DOHH2 (cell line): ENCODE results near the gene HTR6.

ENCODE experiments used
- EZH2phosphoT487 ChIP-seq: fragments of 200-600 bp; sonication (generic); IDR thresholded peaks from 2 replicates; pipeline ENCODE4 v1.6.1; 2017; ENCODE audit warnings: borderline replicate concordance, mild to moderate bottlenecking, antibody characterized with exemption, low read length, moderate library complexity, mixed read lengths
- TF ChIP-seq, protein P1 (sequence below): fragments of 200-600 bp; sonication (generic); IDR thresholded peaks from one replicate; pipeline ENCODE4 v1.5.1; 2014; ENCODE audit warnings: antibody characterized with exemption, mild to moderate bottlenecking, low read depth, low read length; ENCODE audit not compliant: poor library complexity, severe bottlenecking

DNA sequence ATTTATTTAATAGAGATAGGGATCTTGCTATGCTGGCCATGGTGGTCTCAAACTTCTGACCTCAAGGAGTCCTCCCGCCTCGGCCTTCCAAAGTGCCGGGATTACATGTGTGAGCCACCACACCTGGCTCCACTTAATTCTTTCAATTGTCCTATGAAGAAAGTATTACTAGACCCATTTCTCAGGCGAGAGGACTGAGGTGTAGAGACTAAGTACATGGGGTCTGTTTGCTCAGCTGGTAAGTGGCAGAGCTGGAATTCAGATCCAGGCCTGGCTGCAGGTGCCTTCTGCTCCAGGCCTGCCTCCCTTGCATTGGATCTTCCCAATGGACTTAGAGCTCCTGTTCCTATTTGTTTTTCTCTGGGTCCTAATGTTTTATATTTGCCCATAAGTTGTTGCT lies 55.5 kb downstream of the HTR6 start:
- TF ChIP-seq, protein P1, sequence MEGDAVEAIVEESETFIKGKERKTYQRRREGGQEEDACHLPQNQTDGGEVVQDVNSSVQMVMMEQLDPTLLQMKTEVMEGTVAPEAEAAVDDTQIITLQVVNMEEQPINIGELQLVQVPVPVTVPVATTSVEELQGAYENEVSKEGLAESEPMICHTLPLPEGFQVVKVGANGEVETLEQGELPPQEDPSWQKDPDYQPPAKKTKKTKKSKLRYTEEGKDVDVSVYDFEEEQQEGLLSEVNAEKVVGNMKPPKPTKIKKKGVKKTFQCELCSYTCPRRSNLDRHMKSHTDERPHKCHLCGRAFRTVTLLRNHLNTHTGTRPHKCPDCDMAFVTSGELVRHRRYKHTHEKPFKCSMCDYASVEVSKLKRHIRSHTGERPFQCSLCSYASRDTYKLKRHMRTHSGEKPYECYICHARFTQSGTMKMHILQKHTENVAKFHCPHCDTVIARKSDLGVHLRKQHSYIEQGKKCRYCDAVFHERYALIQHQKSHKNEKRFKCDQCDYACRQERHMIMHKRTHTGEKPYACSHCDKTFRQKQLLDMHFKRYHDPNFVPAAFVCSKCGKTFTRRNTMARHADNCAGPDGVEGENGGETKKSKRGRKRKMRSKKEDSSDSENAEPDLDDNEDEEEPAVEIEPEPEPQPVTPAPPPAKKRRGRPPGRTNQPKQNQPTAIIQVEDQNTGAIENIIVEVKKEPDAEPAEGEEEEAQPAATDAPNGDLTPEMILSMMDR, result no peak
- no peak for TF ChIP-seq EZH2phosphoT487
